IMR-90 (cell line): ENCODE results near the gene LRRC26. TPM values are rescaled to one million over a fixed set of nuclear protein-coding genes. Genes with fewer than 3 reads are reported as not detected.

Source experiments
- ATAC-seq: fragments of 200-7000 bp; cut with Tn5 transposase; 2 replicates; pipeline ENCODE4 v1.9.1; 2020; ENCODE audit warnings: low read depth, mild to moderate bottlenecking, moderate library complexity
- BruUV-seq: library from RNA; stranded (reverse); fragments of 400-500 nt; replicated peaks from 2 replicates; lab custom pipeline; 2021; lab: Mats Ljungman, UMichigan
- CTCF ChIA-PET: fragments of 300-600 bp; formaldehyde crosslinking; extraction: SDS; loops from one replicate; lab custom pipeline; 2021; ENCODE audit warnings: antibody characterized with exemption; lab: Yijun Ruan, JAX
- POLR2A ChIA-PET: fragments of 300-600 bp; sonication (Branson Sonifier 250); formaldehyde crosslinking; loops from one replicate; lab custom pipeline; 2022; ENCODE audit warnings: antibody characterized with exemption; ENCODE audit not compliant: unreplicated experiment; lab: Charles Lee
- DNase-seq: peaks from one replicate; pipeline ENCODE4 v3.0.0; 2013
- H2AFZ ChIP-seq: replicated peaks from 2 replicates; pipeline ENCODE3; 2013; ENCODE audit warnings: low read length, mild to moderate bottlenecking; ENCODE audit not compliant: poor library complexity
- H2AK5ac ChIP-seq: 2 replicates; pipeline ENCODE4 v1.6.1; 2013; ENCODE audit warnings: low read depth, low read length, inconsistent platforms
- H2AK9ac ChIP-seq: replicated peaks from 2 replicates; pipeline ENCODE3; 2013; ENCODE audit warnings: mild to moderate bottlenecking, low read depth, low read length, moderate library complexity; ENCODE audit not compliant: poor library complexity
- H2BK120ac ChIP-seq: 2 replicates; pipeline ENCODE4 v1.6.1; 2013; ENCODE audit warnings: low read depth, low read length, inconsistent platforms
- H2BK15ac ChIP-seq: 3 replicates; pipeline ENCODE4 v1.6.1; 2013; ENCODE audit warnings: low read depth, low read length, inconsistent platforms
- H2BK20ac ChIP-seq: 2 replicates; pipeline ENCODE4 v1.6.1; 2013; ENCODE audit warnings: low read depth, mild to moderate bottlenecking, inconsistent platforms, low read length, moderate library complexity
- H2BK5ac ChIP-seq: 2 replicates; pipeline ENCODE4 v1.6.1; 2013; ENCODE audit warnings: mild to moderate bottlenecking, low read depth, low read length, inconsistent platforms; ENCODE audit not compliant: poor library complexity, severe bottlenecking
- H3K14ac ChIP-seq: replicated peaks from 2 replicates; pipeline ENCODE4 v1.6.1; 2013; ENCODE audit warnings: low read depth, low read length, inconsistent platforms
- H3K18ac ChIP-seq: 2 replicates; pipeline ENCODE4 v1.6.1; 2013; ENCODE audit warnings: low read depth, low read length, control low read depth
- H3K23ac ChIP-seq: 2 replicates; pipeline ENCODE4 v1.6.1; 2013; ENCODE audit warnings: low read depth, low read length, inconsistent platforms
- H3K27ac ChIP-seq: 2 replicates; pipeline ENCODE4 v1.5.1; 2013; ENCODE audit warnings: mild to moderate bottlenecking, control low read depth, low read length; ENCODE audit not compliant: insufficient read depth
- H3K27me3 ChIP-seq: 2 replicates; pipeline ENCODE4 v1.6.1; 2013; ENCODE audit warnings: low read length; ENCODE audit not compliant: control insufficient read depth, insufficient read depth
- H3K36me3 ChIP-seq: 2 replicates; pipeline ENCODE4 v1.6.1; 2013; ENCODE audit warnings: low read length, mixed read lengths; ENCODE audit not compliant: control insufficient read depth, insufficient read depth
- H3K4ac ChIP-seq: 2 replicates; pipeline ENCODE4 v1.6.1; 2013; ENCODE audit warnings: low read depth, low read length, inconsistent platforms
- H3K4me1 ChIP-seq: 2 replicates; pipeline ENCODE4 v1.6.1; 2013; ENCODE audit warnings: low read length, mixed read lengths; ENCODE audit not compliant: control insufficient read depth, insufficient read depth
- H3K4me2 ChIP-seq: 2 replicates; pipeline ENCODE4 v1.6.1; 2013; ENCODE audit warnings: low read depth, mild to moderate bottlenecking, control low read depth, low read length, moderate library complexity
- H3K4me3 ChIP-seq: 2 replicates; pipeline ENCODE4 v1.5.1; 2013; ENCODE audit warnings: low read depth, mild to moderate bottlenecking, control low read depth, low read length, moderate library complexity; ENCODE audit not compliant: insufficient read depth
- H3K56ac ChIP-seq: 2 replicates; pipeline ENCODE4 v1.6.1; 2013; ENCODE audit warnings: low read length, inconsistent platforms; ENCODE audit not compliant: insufficient read depth; ENCODE audit errors: extremely low read depth
- H3K79me1 ChIP-seq, 2 experiments: 2 replicates each; pipeline ENCODE4 v1.6.1; 2013; ENCODE audit warnings: low read length in 2 of 2, inconsistent platforms in 1 of 2, low read depth in 1 of 2
- H3K9ac ChIP-seq: 2 replicates; pipeline ENCODE4 v1.6.1; 2013; ENCODE audit warnings: low read depth, low read length, control low read depth
- H3K9me1 ChIP-seq: 2 replicates; pipeline ENCODE4 v1.6.1; 2013; ENCODE audit warnings: low read length, inconsistent platforms; ENCODE audit not compliant: insufficient read depth
- H3K9me3 ChIP-seq: 2 replicates; pipeline ENCODE4 v1.6.1; 2013; ENCODE audit warnings: low read length; ENCODE audit not compliant: control insufficient read depth, insufficient read depth
- H4K20me1 ChIP-seq: 2 replicates; pipeline ENCODE4 v1.6.1; 2013; ENCODE audit warnings: low read length, inconsistent platforms; ENCODE audit not compliant: insufficient read depth
- H4K5ac ChIP-seq: 2 replicates; pipeline ENCODE4 v1.6.1; 2013; ENCODE audit warnings: mild to moderate bottlenecking, low read depth, low read length, control low read depth
- H4K8ac ChIP-seq, 2 experiments: 2 replicates each; pipeline ENCODE4 v1.6.1; 2013; ENCODE audit warnings: low read depth in 2 of 2, low read length in 2 of 2, control low read depth in 1 of 2, inconsistent platforms in 1 of 2
- H4K91ac ChIP-seq: 2 replicates; pipeline ENCODE4 v1.6.1; 2013; ENCODE audit warnings: low read depth, low read length, inconsistent platforms; ENCODE audit not compliant: insufficient read depth
- BHLHE40 ChIP-seq: fragments of 150-350 bp; IDR thresholded peaks from 2 replicates; pipeline ENCODE4 v1.6.1; 2016; ENCODE audit warnings: mild to moderate bottlenecking, low read depth, low read length
- FOS ChIP-seq: fragments of 150-350 bp; IDR thresholded peaks from 2 replicates; pipeline ENCODE4 v1.6.1; 2016; ENCODE audit warnings: low read depth, low read length
- MAFK ChIP-seq: IDR thresholded peaks from 2 replicates; pipeline ENCODE4 v1.6.1; 2012; ENCODE audit warnings: low read depth, low read length, improper control_type of control experiment
- MAZ ChIP-seq: IDR thresholded peaks from 2 replicates; pipeline ENCODE4 v1.6.1; 2012; ENCODE audit warnings: low read depth, mild to moderate bottlenecking, low read length, improper control_type of control experiment, moderate library complexity, borderline replicate concordance
- MXI1 ChIP-seq: IDR thresholded peaks from 2 replicates; pipeline ENCODE4 v1.6.1; 2012; ENCODE audit warnings: low read depth, mild to moderate bottlenecking, low read length, moderate library complexity, borderline replicate concordance
- NFE2L2 ChIP-seq: fragments of 150-350 bp; IDR thresholded peaks from 2 replicates; pipeline ENCODE4 v1.6.1; 2016; ENCODE audit warnings: low read depth, mild to moderate bottlenecking, low read length
- POLR2A ChIP-seq: IDR thresholded peaks from 2 replicates; pipeline ENCODE4 v1.6.1; 2012; ENCODE audit warnings: mild to moderate bottlenecking, low read depth, low read length
- RCOR1 ChIP-seq: IDR thresholded peaks from 2 replicates; pipeline ENCODE4 v1.6.1; 2012; ENCODE audit warnings: mild to moderate bottlenecking, low read length, improper control_type of control experiment; ENCODE audit not compliant: insufficient replicate concordance
- RFX5 ChIP-seq: IDR thresholded peaks from 2 replicates; pipeline ENCODE4 v1.8.0; 2012; ENCODE audit warnings: low read depth, mild to moderate bottlenecking, low read length, moderate library complexity
- SMC3 ChIP-seq: fragments of 150-350 bp; IDR thresholded peaks from 2 replicates; pipeline ENCODE4 v1.6.1; 2016; ENCODE audit warnings: low read depth, mild to moderate bottlenecking, antibody characterized with exemption, low read length, moderate library complexity
- WGBS, 2 experiments: methylation state at CpG; one replicate each; pipeline versions ENCODE4 v1.1.5 to v1.1.7; 2013; ENCODE audit warnings: missing lambda C conversion rate in 2 of 2; ENCODE audit not compliant: insufficient read length in 1 of 2; ENCODE audit errors: extremely low coverage in 2 of 2; 5-methylcytosine and 5-hydroxymethylcytosine counted together
- dilution Hi-C: fragments of 300-500 bp; cut with HindIII; formaldehyde crosslinking; loops from one replicate; pipeline ENCODE4 v1.14.3; 2018; ENCODE audit warnings: low sequenced_read_pairs; ENCODE audit not compliant: unreplicated experiment
- in situ Hi-C: fragments of 300-500 bp; cut with MboI; formaldehyde crosslinking; loops from 3 replicates; pipeline ENCODE4 v1.14.3; 2019; ENCODE audit warnings: low sequenced_read_pairs, inconsistent platforms, mixed read lengths
- intact Hi-C: fragments of 100-400 bp; cut with micrococcal nuclease; formaldehyde crosslinking; loops from 2 replicates; pipeline ENCODE4 v1.10.0; 2022
- polyA plus RNA-seq, 3 experiments: library from polyadenylated mRNA; depleted of rRNA; stranded (reverse); fragments of >200 nt; gene quantifications; 2 replicates each; pipeline ENCODE4 v1.2.3, GENCODE V29; 2012; ENCODE audit warnings: low replicate concordance in 1 of 3
- total RNA-seq: library from RNA; depleted of rRNA; stranded (reverse); fragments of >200 nt; gene quantifications from 2 replicates; pipeline ENCODE4 v1.2.3, GENCODE V29; 2012
- TF ChIP-seq, protein P1 (sequence below): conservative IDR thresholded peaks from 2 replicates; pipeline ENCODE4 v1.5.1; 2012; ENCODE audit warnings: mild to moderate bottlenecking, low read depth, low read length, improper control_type of control experiment

Gene LRRC26
- total and polyA plus RNA-seq, 2 of the 4 experiments (the other 2 are of a cell fraction): not detected

DNA sequence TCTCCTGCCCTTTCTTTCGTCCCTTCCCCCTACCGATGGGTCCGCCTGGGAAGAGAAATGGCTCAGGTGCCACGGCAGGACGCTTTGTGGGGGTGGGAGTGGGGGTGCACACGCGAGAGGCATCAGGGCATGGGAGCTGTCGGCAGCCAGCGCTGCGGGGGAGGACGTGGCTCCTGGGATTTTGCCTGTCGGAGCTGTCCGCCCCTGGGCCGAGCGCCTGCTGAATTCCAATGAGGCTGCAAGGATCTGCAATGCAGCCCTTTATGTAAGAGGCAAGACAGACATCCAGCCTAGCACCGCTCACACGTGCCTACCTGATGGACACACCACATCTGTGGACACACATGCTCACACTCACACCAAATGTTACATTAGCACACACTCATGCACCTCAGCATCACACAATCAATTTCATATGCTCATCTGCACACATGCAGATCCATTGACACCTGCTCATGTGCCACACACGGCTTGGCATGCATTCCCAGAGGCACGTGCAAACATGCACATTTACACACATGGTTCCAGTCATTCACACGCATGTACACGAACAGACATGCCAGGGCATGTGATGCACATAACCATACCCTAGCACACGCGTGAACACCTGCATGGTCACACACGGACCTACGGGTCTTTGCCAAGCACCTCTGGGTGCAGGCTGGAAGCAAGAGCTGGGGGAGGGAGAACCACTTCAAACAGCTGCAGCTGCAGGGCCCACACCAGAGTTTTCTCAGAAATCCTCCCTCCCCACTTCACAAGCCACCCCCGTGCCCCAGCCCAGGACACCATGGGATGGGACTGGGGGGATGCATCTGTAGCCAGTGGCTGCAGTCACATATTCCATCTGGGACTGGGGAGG is 29.5 kb downstream of the LRRC26 start:
- no peak overlapping the region for H3K4me2 ChIP-seq
- H2BK5ac ChIP-seq: no peak overlapping the region
- H3K4ac ChIP-seq: no peak overlapping the region
- no peak overlapping the region for H3K14ac ChIP-seq
- H3K4me3 ChIP-seq: no peak overlapping the region
- dilution Hi-C loops: no loop called here
- H4K8ac ChIP-seq: no peak overlapping the region
- in situ Hi-C loops: no loop called here
- no peak overlapping the region for H4K91ac ChIP-seq
- no peaks in the 10 kb centered on the region for H3K9me3 ChIP-seq
- H3K27ac ChIP-seq: no peak overlapping the region
- no peak overlapping the region for H2AFZ ChIP-seq
- ChIA-PET CTCF (no interaction called here), POLR2A (no interaction called here)
- no peak for TF ChIP-seq POLR2A
- TF ChIP-seq, protein P1, sequence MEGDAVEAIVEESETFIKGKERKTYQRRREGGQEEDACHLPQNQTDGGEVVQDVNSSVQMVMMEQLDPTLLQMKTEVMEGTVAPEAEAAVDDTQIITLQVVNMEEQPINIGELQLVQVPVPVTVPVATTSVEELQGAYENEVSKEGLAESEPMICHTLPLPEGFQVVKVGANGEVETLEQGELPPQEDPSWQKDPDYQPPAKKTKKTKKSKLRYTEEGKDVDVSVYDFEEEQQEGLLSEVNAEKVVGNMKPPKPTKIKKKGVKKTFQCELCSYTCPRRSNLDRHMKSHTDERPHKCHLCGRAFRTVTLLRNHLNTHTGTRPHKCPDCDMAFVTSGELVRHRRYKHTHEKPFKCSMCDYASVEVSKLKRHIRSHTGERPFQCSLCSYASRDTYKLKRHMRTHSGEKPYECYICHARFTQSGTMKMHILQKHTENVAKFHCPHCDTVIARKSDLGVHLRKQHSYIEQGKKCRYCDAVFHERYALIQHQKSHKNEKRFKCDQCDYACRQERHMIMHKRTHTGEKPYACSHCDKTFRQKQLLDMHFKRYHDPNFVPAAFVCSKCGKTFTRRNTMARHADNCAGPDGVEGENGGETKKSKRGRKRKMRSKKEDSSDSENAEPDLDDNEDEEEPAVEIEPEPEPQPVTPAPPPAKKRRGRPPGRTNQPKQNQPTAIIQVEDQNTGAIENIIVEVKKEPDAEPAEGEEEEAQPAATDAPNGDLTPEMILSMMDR: no peak
- TF ChIP-seq FOS: no peak
- no peak for TF ChIP-seq MXI1
- TF ChIP-seq RFX5: no peak
- TF ChIP-seq MAFK: no peak
- no peak for TF ChIP-seq MAZ
- no peak for TF ChIP-seq BHLHE40
- TF ChIP-seq RCOR1: no peak
- TF ChIP-seq NFE2L2: no peak
- no peak for TF ChIP-seq SMC3
- WGBS, 2 experiments: 39% methylated on average over 11 of the region's 26 CpGs; no CpG with 5 or more reads in 1 of the 2 experiments
- H2AK9ac ChIP-seq: peak overlapping the region; percentile 16
- no peaks in the 10 kb centered on the region for H3K79me1 ChIP-seq
- H3K4me1 ChIP-seq: no peaks in the 10 kb centered on the region; the same call in 1 of the 2 replicates
- H3K23ac ChIP-seq: no peak overlapping the region; the same call in 1 of the 2 replicates
- H3K9ac ChIP-seq: no peak overlapping the region
- BruUV-seq: no TSS peak
- no peak for ATAC-seq
- H2BK120ac ChIP-seq: no peak overlapping the region
- H2BK15ac ChIP-seq: no peak overlapping the region
- H2BK20ac ChIP-seq: no peak overlapping the region
- no peak for DNase-seq
- no peaks in the 10 kb centered on the region for H3K36me3 ChIP-seq
- no peak overlapping the region for H2AK5ac ChIP-seq
- H4K5ac ChIP-seq: no peak overlapping the region
- no peaks in the 10 kb centered on the region; the same call in 1 of the 2 replicates for H4K20me1 ChIP-seq
- H3K27me3 ChIP-seq: peaks cover 69% of the 10 kb centered on the region
- intact Hi-C loops: no loop called here
- H3K56ac ChIP-seq: no peak overlapping the region
- no peak overlapping the region for H3K18ac ChIP-seq
- peaks cover 4% of the 10 kb centered on the region; the same call in 1 of the 2 replicates for H3K9me1 ChIP-seq
